ENCODE data around the gene UBE3C.

DNA sequence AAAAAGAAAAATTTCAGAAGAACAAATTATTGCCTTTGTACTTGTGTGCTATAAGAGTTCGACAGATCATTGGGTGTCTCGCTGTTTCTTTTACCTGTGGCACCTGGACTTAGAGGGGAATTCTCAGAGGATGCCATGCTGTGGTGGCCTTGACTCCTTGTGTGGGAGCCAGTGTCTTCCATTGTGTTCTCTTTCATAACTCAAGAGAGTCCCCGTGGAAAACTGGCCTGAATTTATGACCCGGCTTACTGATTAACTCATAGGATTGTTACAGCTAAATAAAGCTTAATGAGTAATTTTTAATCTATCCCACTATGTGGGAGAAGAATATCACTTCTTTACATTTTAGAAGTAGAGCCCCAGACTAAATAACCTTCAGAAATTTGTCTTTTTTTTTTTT, 54.5 kb downstream of the UBE3C start:
- TF ChIP-seq CTCF (IDR thresholded peaks at IDR 0.05) (no peak), POLR2A (IDR thresholded peaks at IDR 0.05) (no peak), POLR2AphosphoS5 (IDR thresholded peaks at IDR 0.05) (no peak), EP300 (IDR thresholded peaks at IDR 0.05; ENCODE audit: low read depth) (no peak)
